Gastroesophageal sphincter (tissue), 4 donors: Measurements from ENCODE around the gene OR5K2. TPM values are rescaled to one million over a fixed set of nuclear protein-coding genes. Genes with fewer than 3 reads are reported as not detected.

Experiments used
- ATAC-seq: fragments of 150-250 bp; one replicate; pipeline ENCODE4 v1.9.1; 2016; ENCODE audit warnings: mild to moderate bottlenecking, moderate library complexity
- H3K27ac ChIP-seq, 4 donors: fragments of 200-600 bp; sonication (generic) in 3 of 4; 1 replicate in 3 of 4; 2 replicates in 1 of 4; pipeline ENCODE4 v1.5.1; 2016 to 2019
- H3K27me3 ChIP-seq: fragments of 200-600 bp; sonication (generic); one replicate; pipeline ENCODE4 v1.5.1; 2019
- H3K36me3 ChIP-seq, 2 donors: fragments of 200-600 bp; sonication (generic); one replicate each; pipeline ENCODE4 v1.5.1; 2019; ENCODE audit warnings: control low read depth in 1 of 2
- H3K4me1 ChIP-seq, 3 donors: fragments of 200-600 bp; sonication (generic); 1 replicate in 2 of 3; 2 replicates in 1 of 3; pipeline ENCODE4 v1.5.1; 2016 to 2019; ENCODE audit warnings: control low read depth in 2 of 3
- H3K4me3 ChIP-seq, 2 donors: fragments of 200-600 bp; sonication (generic); one replicate each; pipeline ENCODE4 v1.5.1; 2019; ENCODE audit warnings: mild to moderate bottlenecking in 1 of 2, moderate library complexity in 1 of 2
- H3K9me3 ChIP-seq, 3 donors: fragments of 200-600 bp; sonication (generic); one replicate each; pipeline ENCODE4 v1.5.1; 2017 to 2019; ENCODE audit warnings: control low read depth in 2 of 3
- CTCF ChIP-seq, 4 experiments: fragments of 200-600 bp in 2 of 4; fragments of 450-650 bp in 2 of 4; sonication (generic) in 1 of 4; IDR thresholded peaks; one replicate each; pipeline ENCODE4 v1.5.1; 2017 to 2019; ENCODE audit warnings: antibody characterized with exemption in 4 of 4, mild to moderate bottlenecking in 2 of 4, moderate library complexity in 2 of 4
- EP300 ChIP-seq: sonication (generic); formaldehyde crosslinking; IDR thresholded peaks from one replicate; pipeline ENCODE4 v1.6.1; 2017; ENCODE audit warnings: antibody characterized with exemption, mild to moderate bottlenecking
- POLR2A ChIP-seq, 2 donors: fragments of 450-650 bp; IDR thresholded peaks; one replicate each; pipeline ENCODE4 v1.6.1; 2017; ENCODE audit warnings: antibody characterized with exemption in 2 of 2, mild to moderate bottlenecking in 2 of 2, moderate library complexity in 1 of 2
- POLR2AphosphoS5 ChIP-seq: sonication (generic); formaldehyde crosslinking; IDR thresholded peaks from one replicate; pipeline ENCODE4 v1.6.1; 2017; ENCODE audit warnings: antibody characterized with exemption
- WGBS, 2 donors: methylation state at CpG; one replicate each; pipeline ENCODE4 v1.1.5; 2018; ENCODE audit warnings: low coverage in 1 of 2; 5-methylcytosine and 5-hydroxymethylcytosine counted together
- total RNA-seq, 4 donors: library from RNA; depleted of rRNA; stranded (reverse); fragments of >200 nt; gene quantifications; one replicate each; pipeline ENCODE4 v1.1.0, GENCODE V29; 2016

OR5K2 gene
- total RNA-seq, 4 donors from 2014 or later = not detected

GRCh38 chr3:98500019-98500418 lies 2.5 kb downstream of the OR5K2 start:
- 62 to 66% methylated on average over 4 of the region's 4 CpGs for WGBS, 2 donors
- Histone ChIP-seq H3K27ac (no peak overlapping the region), H3K9me3 (no peaks in the 10 kb centered on the region), H3K4me1 (no peaks in the 10 kb centered on the region), H3K4me3 (no peak overlapping the region), H3K27me3 (no peaks in the 10 kb centered on the region), H3K36me3 (no peaks in the 10 kb centered on the region)
- no peak for ATAC-seq
- TF ChIP-seq CTCF (IDR thresholded peaks at IDR 0.05) (no peak), EP300 (no peak)

- Histone ChIP-seq H3K36me3 (peaks cover 0 to under 1% of the 10 kb centered on the region in 2 donors), H3K27ac (no peak overlapping the region), H3K27me3 (no peaks in the 10 kb centered on the region), H3K4me3 (no peak overlapping the region), H3K4me1 (no peaks in the 10 kb centered on the region), H3K9me3 (no peaks in the 10 kb centered on the region)
- no peak for ATAC-seq
- 58 to 89% methylated on average over 4 of the region's 4 CpGs for whole genome bisulfite sequencing, 2 donors
- TF ChIP-seq POLR2A (IDR thresholded peaks at IDR 0.05) (no peak), EP300 (no peak), CTCF (IDR thresholded peaks at IDR 0.05) (no peak), POLR2AphosphoS5 (no peak)
These were observed 3.8 kb downstream of the OR5K2 start for GRCh38 chr3:98501270-98501669.

- no peaks in the 10 kb centered on the region for H3K4me1 ChIP-seq
- H3K27ac ChIP-seq = no peak overlapping the region
- TF ChIP-seq EP300 (no peak), POLR2A (IDR thresholded peaks at IDR 0.05) (no peak)
- H3K27me3 ChIP-seq = no peaks in the 10 kb centered on the region
- no peak for ATAC-seq
- no peaks in the 10 kb centered on the region for H3K9me3 ChIP-seq
- 89 to 94% methylated on average over 5 of the region's 5 CpGs for WGBS, 2 donors
- peaks cover 0 to 6% of the 10 kb centered on the region in 2 donors for H3K36me3 ChIP-seq
- no peak overlapping the region for H3K4me3 ChIP-seq
These were observed 4.5 kb downstream of the OR5K2 start for GRCh38 chr3:98501863-98502576.

GRCh38 chr3:98504539-98504938 lies 7.1 kb downstream of the OR5K2 start:
- ATAC-seq = no peak
- WGBS, 2 donors = 48 to 65% methylated on average over 4 of the region's 4 CpGs
- H3K4me3 ChIP-seq = no peak overlapping the region
- no peaks in the 10 kb centered on the region for H3K4me1 ChIP-seq
- TF ChIP-seq POLR2A (IDR thresholded peaks at IDR 0.05) = no peak
- no peak for TF ChIP-seq CTCF (IDR thresholded peaks at IDR 0.05)
- no peak for TF ChIP-seq EP300
- TF ChIP-seq POLR2AphosphoS5 = no peak
- H3K27ac ChIP-seq = no peak overlapping the region
- H3K36me3 ChIP-seq = peaks cover 0 to 12% of the 10 kb centered on the region in 2 donors
- H3K9me3 ChIP-seq = no peaks in the 10 kb centered on the region
- H3K27me3 ChIP-seq = no peaks in the 10 kb centered on the region

- Histone ChIP-seq H3K4me1 (no peaks in the 10 kb centered on the region), H3K27me3 (no peaks in the 10 kb centered on the region), H3K4me3 (no peak overlapping the region), H3K36me3 (peaks cover 0 to 44% of the 10 kb centered on the region in 2 donors), H3K9me3 (no peaks in the 10 kb centered on the region), H3K27ac (no peak overlapping the region)
- TF ChIP-seq POLR2AphosphoS5 (no peak), EP300 (no peak), POLR2A (IDR thresholded peaks at IDR 0.05) (no peak), CTCF (IDR thresholded peaks at IDR 0.05) (no peak)
- WGBS, 2 donors = 92 to 100% methylated on average over 2 of the region's 2 CpGs
- ATAC-seq = no peak
These were observed 11.1 kb downstream of the OR5K2 start for GRCh38 chr3:98508582-98508981.
